Caco-2 (cell line): ENCODE data around the gene PODXL2. TPM values are rescaled to one million over a fixed set of nuclear protein-coding genes. Genes with fewer than 3 reads are reported as not detected.

ENCODE experiments used
- BruUV-seq: library from RNA; stranded (reverse); fragments of 400-500 nt; replicated peaks from 2 replicates; lab custom pipeline; 2021; lab: Mats Ljungman, UMichigan
- CTCF ChIA-PET: fragments of 300-600 bp; sonication (Branson Sonifier 250); formaldehyde crosslinking; loops from one replicate; lab custom pipeline; 2022; ENCODE audit warnings: antibody characterized with exemption; lab: Charles Lee
- POLR2A ChIA-PET: fragments of 300-600 bp; sonication (Branson Sonifier 250); formaldehyde crosslinking; loops from one replicate; lab custom pipeline; 2022; ENCODE audit warnings: antibody characterized with exemption; lab: Charles Lee
- DNase-seq, 2 experiments: peaks; one replicate each; pipeline versions ENCODE4 v3.0.0 to v3.0.0-alpha.2; 2020 to 2022
- H3K27me3 ChIP-seq: replicated peaks from 2 replicates; pipeline ENCODE4 v1.6.0; 2011; ENCODE audit warnings: low read length; ENCODE audit not compliant: control insufficient read depth, insufficient read depth
- H3K36me3 ChIP-seq: 2 replicates; pipeline ENCODE4 v1.5.1; 2011; ENCODE audit warnings: low read length; ENCODE audit not compliant: control insufficient read depth, insufficient read depth
- H3K4me1 ChIP-seq: fragments of 250-450 bp; sonication (Bioruptor Pico); 2 replicates; pipeline ENCODE4 v1.5.1; 2020; ENCODE audit warnings: mild to moderate bottlenecking
- H3K4me3 ChIP-seq: 2 replicates; pipeline ENCODE4 v1.5.1; 2011; ENCODE audit warnings: low read depth, mild to moderate bottlenecking, control low read depth, low read length
- H3K9me3 ChIP-seq: fragments of 250-450 bp; sonication (Bioruptor Pico); 2 replicates; pipeline ENCODE4 v1.5.1; 2020; ENCODE audit warnings: mild to moderate bottlenecking, moderate library complexity
- H3K27ac Mint-ChIP-seq: one replicate; pipeline ENCODE4 v1.8.0; 2022; ENCODE audit warnings: mixed read lengths; ENCODE audit not compliant: unreplicated experiment
- H3K27me3 Mint-ChIP-seq: one replicate; pipeline ENCODE4 v1.8.0; 2022; ENCODE audit warnings: mixed read lengths; ENCODE audit not compliant: insufficient read depth, unreplicated experiment
- H3K36me3 Mint-ChIP-seq: one replicate; pipeline ENCODE4 v1.8.0; 2022; ENCODE audit warnings: mild to moderate bottlenecking, mixed read lengths; ENCODE audit not compliant: insufficient read depth, unreplicated experiment
- H3K4me1 Mint-ChIP-seq: one replicate; pipeline ENCODE4 v1.8.0; 2022; ENCODE audit warnings: low read depth, mixed read lengths; ENCODE audit not compliant: unreplicated experiment
- H3K4me3 Mint-ChIP-seq: one replicate; pipeline ENCODE4 v1.8.0; 2022; ENCODE audit warnings: mild to moderate bottlenecking, moderate library complexity, mixed read lengths; ENCODE audit not compliant: unreplicated experiment
- H3K9me3 Mint-ChIP-seq: one replicate; pipeline ENCODE4 v1.8.0; 2022; ENCODE audit warnings: mixed read lengths; ENCODE audit not compliant: unreplicated experiment
- intact Hi-C: fragments of 100-400 bp; cut with micrococcal nuclease; formaldehyde crosslinking; loops from one replicate; pipeline ENCODE4 v1.10.0; 2022; ENCODE audit not compliant: unreplicated experiment
- total RNA-seq: library from RNA; stranded (reverse); gene quantifications from 2 replicates; pipeline ENCODE4 v1.2.3, GENCODE V29; 2022
- TF ChIP-seq, protein P1 (sequence below), 2 experiments: fragments of 200-600 bp in 1 of 2; IDR thresholded peaks; 1 replicate in 1 of 2; 2 replicates in 1 of 2; pipeline versions ENCODE4 v1.5.1 to v1.8.0; 2011 to 2022; ENCODE audit warnings: antibody characterized with exemption in 1 of 2, control low read depth in 1 of 2, inconsistent platforms in 1 of 2, low read depth in 1 of 2, low read length in 1 of 2, mild to moderate bottlenecking in 1 of 2, moderate library complexity in 1 of 2; ENCODE audit not compliant: insufficient read depth in 1 of 2, severe bottlenecking in 1 of 2, unreplicated experiment in 1 of 2

Gene PODXL2
- total RNA-seq, 1 experiment from 2014 or later: 39.1 TPM

DNA sequence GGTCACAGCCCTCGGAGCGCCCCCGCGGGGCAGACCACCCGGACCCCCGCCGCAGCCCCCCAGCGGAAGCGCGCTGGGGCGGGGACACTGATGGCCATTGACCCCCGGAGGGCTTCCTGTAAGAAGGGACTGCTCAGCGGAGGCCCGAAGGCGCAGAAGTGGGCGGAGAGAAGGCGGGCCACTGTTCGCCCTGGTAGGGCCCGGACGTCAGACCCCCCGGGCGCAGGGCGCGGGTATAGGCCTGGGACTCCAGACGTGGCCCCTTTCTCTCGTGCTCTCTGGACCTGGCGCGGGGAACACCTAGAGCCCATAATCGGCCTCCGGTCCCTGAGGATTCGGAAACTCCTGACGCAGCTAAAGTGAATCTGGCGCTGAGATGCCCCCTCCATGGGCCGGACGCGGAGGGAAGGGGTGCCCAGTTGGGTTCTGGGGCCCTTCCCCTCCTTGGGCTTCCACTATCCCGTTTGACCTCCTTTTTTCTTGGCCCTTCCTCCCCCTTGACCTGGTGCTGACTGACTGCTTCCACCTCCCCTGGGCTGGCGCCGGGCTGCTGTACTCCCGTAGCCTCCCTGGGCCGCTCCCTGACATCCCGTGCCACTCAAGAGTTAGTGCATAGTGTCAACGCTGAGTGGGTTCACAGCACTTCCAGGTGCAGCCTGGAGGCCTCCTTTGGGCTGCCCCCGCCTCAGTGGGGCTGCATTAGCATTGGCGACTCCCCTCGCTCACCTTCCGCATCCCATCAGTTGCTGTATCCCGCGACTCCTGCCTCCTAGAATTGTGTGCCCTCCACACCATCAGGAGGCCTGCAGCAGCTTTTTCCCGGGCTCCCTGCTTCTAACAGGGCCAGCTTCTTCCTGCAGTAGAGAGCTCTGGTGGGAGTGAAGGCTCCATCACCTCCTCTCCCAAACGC, 44.5 kb downstream of the PODXL2 start:
- Mint-ChIP-seq H3K4me1 (peaks cover 8% of the 10 kb centered on the region), H3K4me3 (peak overlapping the region; percentile 77), H3K36me3 (peaks cover 21% of the 10 kb centered on the region), H3K27ac (no peak overlapping the region), H3K9me3 (no peaks in the 10 kb centered on the region), H3K27me3 (no peaks in the 10 kb centered on the region)
- BruUV-seq: no TSS peak
- intact Hi-C loops: loop anchor here (10.0 kb wide), 1 partner anchor 79 kb away; the partner anchor contains the start of genes MCM2 and TPRA1
- Histone ChIP-seq H3K4me1 (peaks cover 7% of the 10 kb centered on the region; the same call in 1 of the 2 replicates), H3K9me3 (no peaks in the 10 kb centered on the region), H3K36me3 (no peaks in the 10 kb centered on the region), H3K4me3 (peak overlapping the region; percentile 85), H3K27me3 (no peaks in the 10 kb centered on the region)
- POLR2A ChIA-PET: no interaction called here
- peak; percentile 32 to 43 for DNase-seq
- CTCF ChIA-PET: no interaction called here
- TF ChIP-seq, protein P1, sequence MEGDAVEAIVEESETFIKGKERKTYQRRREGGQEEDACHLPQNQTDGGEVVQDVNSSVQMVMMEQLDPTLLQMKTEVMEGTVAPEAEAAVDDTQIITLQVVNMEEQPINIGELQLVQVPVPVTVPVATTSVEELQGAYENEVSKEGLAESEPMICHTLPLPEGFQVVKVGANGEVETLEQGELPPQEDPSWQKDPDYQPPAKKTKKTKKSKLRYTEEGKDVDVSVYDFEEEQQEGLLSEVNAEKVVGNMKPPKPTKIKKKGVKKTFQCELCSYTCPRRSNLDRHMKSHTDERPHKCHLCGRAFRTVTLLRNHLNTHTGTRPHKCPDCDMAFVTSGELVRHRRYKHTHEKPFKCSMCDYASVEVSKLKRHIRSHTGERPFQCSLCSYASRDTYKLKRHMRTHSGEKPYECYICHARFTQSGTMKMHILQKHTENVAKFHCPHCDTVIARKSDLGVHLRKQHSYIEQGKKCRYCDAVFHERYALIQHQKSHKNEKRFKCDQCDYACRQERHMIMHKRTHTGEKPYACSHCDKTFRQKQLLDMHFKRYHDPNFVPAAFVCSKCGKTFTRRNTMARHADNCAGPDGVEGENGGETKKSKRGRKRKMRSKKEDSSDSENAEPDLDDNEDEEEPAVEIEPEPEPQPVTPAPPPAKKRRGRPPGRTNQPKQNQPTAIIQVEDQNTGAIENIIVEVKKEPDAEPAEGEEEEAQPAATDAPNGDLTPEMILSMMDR (IDR thresholded peaks at IDR 0.05; ENCODE audit: insufficient read depth in 1 of 2, low read depth in 1 of 2, low read length in 1 of 2, severe bottlenecking in 1 of 2, unreplicated experiment in 1 of 2): no peak

DNA sequence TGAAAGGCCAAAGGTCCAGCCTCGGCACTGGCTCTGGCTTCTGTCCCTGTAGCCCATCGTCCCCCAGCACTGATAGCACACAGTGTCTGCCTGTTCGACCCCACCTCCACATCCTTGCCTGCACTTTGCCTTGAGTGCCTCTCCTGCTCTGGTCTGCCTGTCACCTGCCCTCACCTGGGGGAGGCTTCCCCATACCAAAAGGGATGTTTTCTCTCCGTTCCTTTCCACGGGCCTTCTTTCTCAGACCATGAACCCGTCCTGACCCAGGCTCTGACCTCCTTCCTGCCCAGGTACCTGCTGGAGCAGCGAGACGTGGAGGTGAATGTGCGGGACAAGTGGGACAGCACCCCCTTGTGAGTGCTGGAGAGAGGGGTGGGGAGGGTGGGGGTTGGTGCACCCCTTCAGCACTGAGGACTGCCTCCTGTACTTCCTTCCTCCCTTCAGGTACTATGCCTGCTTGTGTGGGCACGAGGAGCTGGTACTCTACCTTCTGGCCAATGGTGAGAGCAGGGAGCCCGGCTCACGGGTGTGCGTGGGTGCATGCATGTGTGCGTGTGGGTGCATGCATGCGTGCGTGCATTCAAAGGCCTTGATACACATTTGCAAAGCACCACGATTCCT, 45.2 kb downstream of the PODXL2 start:
- H3K4me3 ChIP-seq: no peak overlapping the region
- peaks cover 7% of the 10 kb centered on the region; the same call in 1 of the 2 replicates for H3K4me1 ChIP-seq
- no peaks in the 10 kb centered on the region for H3K27me3 Mint-ChIP-seq
- H3K27me3 ChIP-seq: no peaks in the 10 kb centered on the region
- peak overlapping the region; percentile 77 for H3K4me3 Mint-ChIP-seq
- DNase-seq: peak in 1 of 2 experiments; percentile 24
- intact Hi-C loops: loop anchor here (10.0 kb wide), 1 partner anchor 79 kb away; the partner anchor contains the start of genes MCM2 and TPRA1
- H3K9me3 Mint-ChIP-seq: no peaks in the 10 kb centered on the region
- TF ChIP-seq, protein P1 (IDR thresholded peaks at IDR 0.05; ENCODE audit: insufficient read depth in 1 of 2, low read depth in 1 of 2, low read length in 1 of 2, severe bottlenecking in 1 of 2, unreplicated experiment in 1 of 2): no peak
- BruUV-seq: no TSS peak
- ChIA-PET POLR2A (no interaction called here), CTCF (no interaction called here)
- no peaks in the 10 kb centered on the region for H3K36me3 ChIP-seq
- no peak overlapping the region for H3K27ac Mint-ChIP-seq
- H3K36me3 Mint-ChIP-seq: peaks cover 21% of the 10 kb centered on the region
- H3K4me1 Mint-ChIP-seq: peaks cover 8% of the 10 kb centered on the region
- H3K9me3 ChIP-seq: no peaks in the 10 kb centered on the region

- Histone ChIP-seq H3K27me3 (no peaks in the 10 kb centered on the region), H3K36me3 (no peaks in the 10 kb centered on the region), H3K4me3 (no peak overlapping the region), H3K9me3 (no peaks in the 10 kb centered on the region), H3K4me1 (peaks cover 7% of the 10 kb centered on the region; the same call in 1 of the 2 replicates)
- H3K4me3 Mint-ChIP-seq: peak overlapping the region; percentile 77
- H3K4me1 Mint-ChIP-seq: peaks cover 8% of the 10 kb centered on the region
- TF ChIP-seq, protein P1 (IDR thresholded peaks at IDR 0.05; ENCODE audit: insufficient read depth in 1 of 2, low read depth in 1 of 2, low read length in 1 of 2, severe bottlenecking in 1 of 2, unreplicated experiment in 1 of 2): no peak
- H3K9me3 Mint-ChIP-seq: no peaks in the 10 kb centered on the region
- intact Hi-C loops: loop anchor here (10.0 kb wide), 1 partner anchor 80 kb away; the partner anchor contains the start of genes MCM2 and TPRA1
- POLR2A ChIA-PET: no interaction called here
- H3K27me3 Mint-ChIP-seq: no peaks in the 10 kb centered on the region
- CTCF ChIA-PET: interaction anchor here (0.7 kb wide), 1 partner anchor 14 kb away, joined by 6 read pairs; no protein-coding TSS in a partner anchor
- peaks cover 21% of the 10 kb centered on the region for H3K36me3 Mint-ChIP-seq
- H3K27ac Mint-ChIP-seq: no peak overlapping the region
- DNase-seq: peak in 1 of 2 experiments; percentile 13
- no TSS peak for BruUV-seq
Observed at GRCh38 chr3:127674790-127675189, 45.8 kb downstream of the PODXL2 start.
